ENCODE measurements around the gene TCP10L.
"Not testable (repeated sequence)": the region's sequence is repeated elsewhere in the genome, so short reads cannot be mapped to it uniquely, and the experiment has no call there.

Gene TCP10L

DNA sequence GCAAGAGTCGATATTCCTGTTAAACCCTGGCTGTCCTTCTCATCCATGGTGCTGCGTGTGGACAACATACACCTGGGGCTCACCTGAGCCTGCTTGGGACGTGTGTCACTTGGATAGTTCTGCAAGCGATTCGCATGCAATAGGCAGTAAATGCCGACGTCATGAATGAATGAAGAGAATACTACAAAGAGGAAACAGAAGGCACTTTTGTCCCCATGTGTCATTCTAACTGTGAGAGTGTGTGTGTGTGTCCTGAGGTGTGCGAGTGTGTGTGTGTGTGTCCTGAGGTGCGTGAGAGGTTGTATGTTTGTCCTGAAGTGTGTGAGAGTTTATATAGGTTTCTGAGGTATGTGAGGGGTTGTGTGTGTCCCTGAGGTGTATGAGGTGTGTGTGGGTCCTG lies 647 bp upstream of the TCP10L start:
- DNase-seq: no peak

DNA sequence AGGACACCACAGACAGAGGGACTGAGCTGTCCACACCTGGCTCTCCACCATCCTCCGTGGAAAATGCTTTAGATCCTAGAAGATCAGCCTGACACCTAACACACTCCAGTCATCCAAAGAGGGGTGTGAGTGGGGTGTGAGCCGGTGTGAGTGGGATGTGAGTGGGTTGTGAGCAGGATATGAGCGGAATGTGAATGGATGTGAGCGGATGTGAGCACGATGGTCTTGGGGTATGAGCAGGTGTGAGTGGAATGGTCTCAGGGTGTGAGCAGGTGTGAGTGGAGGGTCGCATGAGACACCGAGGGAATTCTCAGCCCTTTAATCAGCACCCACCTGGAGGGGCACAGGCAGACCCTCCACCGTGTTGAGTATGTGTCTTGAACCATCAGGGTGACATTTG lies 851 bp downstream of the TCP10L start:
- DNase-seq: no peak

DNA sequence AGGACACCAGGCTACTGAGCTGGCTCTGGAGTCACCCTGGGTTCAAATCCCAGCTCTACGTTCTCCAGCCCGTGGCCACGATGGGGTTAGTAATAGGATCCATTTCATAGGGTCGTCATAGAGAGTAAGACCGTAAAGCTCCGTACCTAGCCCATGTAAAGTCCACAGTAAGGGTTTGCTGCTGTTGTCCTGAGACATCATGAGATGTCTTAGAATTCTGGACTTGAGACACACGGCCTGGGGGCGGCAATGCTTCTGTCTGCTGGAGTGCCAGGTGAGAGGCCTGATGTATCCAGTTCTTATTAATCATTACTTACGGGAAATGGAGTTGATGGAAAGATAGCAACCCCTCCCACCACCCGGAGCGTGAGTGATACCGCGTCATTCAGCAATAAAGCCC lies 3.6 kb downstream of the TCP10L start:
- DNase-seq: no peak

DNA sequence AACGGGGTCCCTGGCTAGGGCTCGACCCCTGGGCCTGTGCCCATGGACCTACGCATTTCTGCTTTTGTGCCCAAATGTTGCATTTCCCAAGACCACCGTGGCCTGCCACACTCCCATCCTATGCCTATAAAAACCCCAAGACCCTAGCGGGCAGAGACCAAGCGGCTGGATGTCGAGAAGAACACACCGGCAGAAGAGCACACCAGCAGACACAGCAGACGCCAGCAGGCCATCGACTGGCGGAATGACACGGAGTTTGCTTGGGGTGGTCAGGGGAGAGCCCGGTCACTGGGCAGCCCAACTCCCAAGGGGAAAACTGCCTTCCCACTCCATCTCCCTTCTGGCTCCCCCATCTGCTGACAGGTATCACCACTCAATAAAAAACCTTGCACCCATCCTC lies 4.4 kb downstream of the TCP10L start:
- DNase-seq: no peak

DNA sequence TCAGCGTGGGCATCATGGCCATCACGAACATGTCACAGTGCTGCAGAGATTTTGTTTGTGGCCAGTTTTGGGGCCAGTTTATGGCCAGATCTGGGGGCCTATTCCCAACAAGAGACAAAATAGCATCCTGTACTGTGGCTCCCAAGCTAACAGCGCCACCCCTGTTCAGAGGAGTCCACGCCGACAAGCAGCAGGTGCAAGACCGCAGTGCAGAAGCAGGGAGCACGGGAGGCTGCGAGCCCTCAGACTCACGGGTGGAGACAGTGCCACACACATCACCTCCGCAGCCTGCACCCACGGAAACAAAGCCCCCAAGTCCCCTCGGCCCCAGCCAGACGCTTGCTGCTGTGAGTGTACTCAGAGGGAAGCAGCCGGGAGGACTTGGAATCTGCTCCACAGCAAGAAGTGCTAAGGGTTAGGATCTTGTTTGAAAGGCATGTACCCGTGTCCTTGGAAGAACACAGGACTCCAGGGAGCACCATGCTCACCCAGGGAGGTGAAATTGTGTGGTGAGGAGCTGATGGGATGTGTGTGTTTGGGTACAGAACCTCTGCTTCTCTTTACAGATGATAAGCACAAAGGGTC lies 7.1 kb downstream of the TCP10L start:
- DNase-seq: peak; percentile 14

DNA sequence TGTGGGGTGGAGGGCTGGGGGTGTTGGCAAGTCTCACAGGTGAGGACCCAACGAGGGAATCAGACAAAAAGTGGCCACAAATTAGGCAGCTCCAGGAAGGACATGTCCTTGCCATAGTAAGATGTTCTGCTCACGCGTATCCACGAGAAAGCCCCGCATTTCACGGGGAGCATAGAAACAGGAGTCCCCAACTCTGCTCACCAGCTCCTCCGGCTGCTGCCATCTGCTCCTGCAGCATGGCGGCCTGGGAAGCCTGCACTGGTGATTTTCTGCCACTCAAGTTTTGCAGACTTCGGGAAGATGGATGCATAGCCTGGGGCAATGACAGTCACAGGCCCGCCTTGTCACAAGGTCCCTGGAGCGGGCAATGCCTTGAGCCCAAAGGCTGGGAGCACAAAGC lies 9.3 kb downstream of the TCP10L start:
- DNase-seq: no peak

DNA sequence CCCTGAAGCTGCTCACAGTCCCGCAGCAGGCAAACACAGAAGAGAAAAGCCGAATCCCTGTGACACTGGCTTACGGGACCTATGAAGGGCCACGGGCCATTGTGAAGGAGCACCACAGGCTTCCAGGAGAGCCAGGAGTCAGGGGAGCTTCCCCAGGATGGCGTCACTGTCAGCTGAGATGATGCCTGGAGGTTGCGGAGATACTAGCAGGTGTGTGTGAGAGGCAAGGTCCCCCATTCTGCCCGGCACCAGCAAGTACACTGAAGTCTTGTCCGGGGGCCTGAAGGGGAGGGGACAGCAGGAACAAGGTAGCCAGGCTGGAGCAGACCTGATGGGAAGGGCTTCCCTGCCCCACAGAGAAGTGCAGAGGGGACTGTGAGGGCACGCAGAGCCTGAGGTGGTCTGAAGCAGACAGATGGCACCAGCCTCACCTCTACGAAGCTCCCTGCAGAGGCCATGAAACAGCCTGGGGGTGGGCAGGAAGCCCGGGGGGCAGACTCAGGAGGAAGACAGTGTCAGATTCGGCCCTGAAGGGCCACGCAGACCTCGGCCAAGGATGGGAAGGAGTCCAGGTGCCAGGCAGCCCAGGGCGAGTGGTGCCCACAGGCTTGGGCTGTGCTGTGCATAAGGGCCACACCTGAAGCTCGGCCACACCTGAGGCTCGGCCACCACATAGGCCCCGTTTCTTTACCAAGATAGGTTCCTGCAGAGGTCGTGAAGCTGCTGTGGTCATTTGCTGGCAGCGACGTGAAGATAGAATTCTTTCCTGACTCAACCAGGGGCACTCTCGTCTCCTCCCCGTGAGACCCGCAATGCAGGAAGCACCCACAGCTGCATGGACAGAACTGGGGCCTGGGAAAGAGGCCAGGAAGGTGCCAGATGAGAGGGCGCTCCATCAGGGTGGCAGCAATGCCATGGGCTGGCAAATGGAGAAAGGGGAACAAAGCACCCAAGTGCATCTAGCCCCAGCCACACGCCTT lies 10.1 kb downstream of the TCP10L start:
- no peak for DNase-seq

DNA sequence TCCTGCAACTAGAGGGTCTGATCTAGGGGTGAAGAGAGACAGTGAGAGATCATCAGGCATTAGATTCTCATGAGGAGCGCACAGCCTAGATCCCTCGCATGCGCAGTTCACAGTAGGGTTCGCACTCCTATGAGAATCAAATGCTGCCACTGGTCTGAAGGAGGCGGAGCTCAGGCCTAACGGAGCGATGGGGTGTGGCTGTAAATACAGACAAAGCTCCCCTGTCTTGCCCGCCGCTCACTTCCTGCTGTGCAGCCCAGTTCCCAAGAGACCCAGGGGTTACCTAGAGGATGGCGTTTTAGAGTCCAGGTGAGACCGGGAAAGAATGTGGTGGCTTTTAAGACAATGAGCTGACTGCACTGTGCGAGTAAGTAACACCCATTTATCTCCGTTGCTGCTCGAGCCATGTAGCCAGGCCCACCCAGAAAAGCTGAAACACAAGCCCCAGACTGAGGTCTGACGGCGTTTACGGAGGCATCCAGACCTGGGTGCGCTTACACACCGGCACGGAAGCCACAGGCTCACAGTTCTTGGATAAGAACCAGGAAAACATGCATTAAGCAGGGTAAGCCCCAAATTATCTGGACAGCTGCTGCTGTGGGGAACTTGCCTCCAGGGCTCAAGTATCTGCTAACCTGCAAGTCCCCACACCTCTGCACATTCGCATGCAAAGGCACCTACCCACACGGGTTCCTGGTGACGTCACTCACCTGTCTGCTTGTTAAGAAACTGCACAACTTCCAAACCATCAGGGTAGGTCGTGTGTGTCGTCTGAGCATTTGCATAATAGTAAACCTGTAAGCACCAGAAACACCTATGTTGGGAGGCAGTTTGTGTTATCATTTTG lies 12.5 kb downstream of the TCP10L start:
- DNase-seq: no peak

DNA sequence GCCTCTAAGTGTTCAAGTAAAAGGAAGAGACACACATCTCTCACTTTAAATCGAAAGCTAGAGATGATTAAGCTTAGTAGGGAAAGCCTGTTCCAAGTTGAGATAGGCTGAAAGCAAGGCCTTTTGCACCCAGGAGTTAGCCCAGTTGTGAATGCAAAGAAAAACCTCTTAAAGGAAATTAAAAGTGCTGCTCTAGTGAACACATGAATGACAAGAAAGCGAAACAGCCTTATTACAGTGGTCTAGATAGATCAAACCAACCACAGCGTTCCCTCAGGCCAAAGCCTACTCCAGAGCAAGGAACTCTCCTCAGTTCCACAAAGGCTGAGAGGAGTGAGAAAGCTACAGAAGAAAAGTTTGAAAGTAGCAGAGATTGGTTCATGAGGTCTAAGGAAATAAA lies 14.9 kb downstream of the TCP10L start:
- no peak for DNase-seq

DNA sequence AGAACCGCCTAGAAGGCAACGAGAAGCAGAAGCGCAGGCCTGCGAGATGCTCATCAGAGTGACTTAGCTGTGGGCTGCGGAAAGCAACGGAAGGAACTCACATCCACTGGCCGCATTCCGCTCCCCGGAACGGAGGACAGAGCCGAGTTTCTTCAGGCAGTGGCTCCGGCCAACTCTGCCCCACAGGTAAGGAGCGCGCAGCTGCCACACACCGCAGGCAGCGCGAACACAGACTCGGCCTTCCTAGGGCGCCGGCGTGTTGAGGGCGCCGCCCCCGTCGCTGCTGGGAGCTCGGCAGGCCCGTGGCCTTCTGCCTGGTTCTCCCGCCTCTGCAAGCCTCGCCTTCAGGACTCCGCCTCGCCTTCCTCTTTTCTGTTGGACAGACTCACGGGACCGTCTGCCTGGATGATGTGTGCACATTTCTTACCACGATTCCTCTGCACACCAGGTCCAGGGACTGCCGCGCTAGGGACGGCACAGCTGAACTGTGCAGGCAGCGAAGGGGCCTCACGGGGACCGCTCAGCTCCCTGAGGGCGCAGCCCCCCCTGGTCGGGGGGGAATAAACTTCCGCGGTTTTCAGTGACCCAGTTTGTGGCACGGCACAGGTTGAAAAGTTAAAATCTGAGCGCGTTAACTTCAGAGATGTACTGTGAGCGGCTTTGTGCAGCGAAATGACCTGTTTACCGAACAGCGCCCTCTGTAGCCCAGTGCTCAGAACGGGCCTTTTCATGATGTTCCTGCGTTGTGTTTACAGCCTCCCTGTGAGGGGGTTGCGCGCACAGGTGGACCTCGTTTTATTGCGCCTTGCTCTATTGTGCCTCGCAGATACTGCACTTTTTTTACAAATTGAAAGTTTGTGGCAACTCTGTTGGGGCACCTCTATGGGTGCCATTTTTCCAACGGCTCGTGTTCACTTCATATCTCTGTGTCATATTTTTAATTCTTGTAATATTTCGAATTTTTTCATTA lies 15.8 kb downstream of the TCP10L start:
- peak; percentile 82 for DNase-seq

DNA sequence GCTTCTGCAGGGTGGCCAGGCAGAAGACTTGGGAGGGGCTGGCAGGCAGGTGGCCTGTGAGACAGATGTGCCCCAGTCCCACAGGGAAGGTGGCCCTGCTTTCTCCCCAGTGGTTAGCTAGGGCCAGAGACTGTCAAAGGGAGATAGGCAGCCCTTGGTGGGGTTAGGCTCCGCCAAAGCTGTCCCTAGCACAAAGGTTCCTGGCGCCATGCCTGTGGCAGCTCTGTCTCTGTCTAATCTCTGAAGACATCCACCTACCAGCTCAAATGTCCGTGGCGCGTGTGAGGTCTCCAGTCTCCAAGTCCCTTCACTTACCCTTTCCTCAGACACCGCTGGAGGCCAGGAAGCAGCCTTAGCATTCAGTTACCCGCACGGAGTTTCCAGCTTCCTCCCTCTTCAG lies 17.7 kb downstream of the TCP10L start:
- no peak for DNase-seq

DNA sequence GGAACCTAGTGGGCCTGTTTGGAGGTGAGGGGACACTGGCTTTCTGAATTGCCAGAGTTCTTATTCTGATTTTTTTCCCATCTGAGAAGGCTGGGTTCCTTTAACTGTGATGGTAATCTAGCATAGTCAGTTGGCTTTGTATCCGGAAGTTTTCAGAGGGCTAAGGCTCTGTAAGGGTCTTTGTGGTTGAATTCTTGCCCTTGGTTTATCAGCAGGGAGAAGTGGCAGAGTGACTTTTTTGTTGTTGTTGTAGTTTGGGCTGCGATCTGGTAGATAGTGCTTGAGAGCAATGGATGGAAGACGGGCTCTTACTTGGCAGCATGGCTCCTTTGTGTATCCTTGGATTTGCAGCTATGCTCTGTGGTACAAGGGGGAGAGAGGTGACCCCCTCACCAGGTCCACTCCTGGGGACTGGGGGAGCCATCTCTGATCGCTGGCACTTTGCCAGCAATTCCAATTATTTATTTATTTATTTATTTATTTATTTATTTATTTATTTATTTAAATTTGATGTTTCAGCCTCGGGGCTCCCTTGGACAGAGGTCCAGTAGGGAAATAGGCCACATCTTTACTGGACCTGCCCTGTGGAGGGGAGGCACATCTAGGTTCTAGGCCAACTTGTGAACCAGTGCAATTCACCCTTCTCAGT lies 18.5 kb downstream of the TCP10L start:
- DNase-seq: no peak

DNA sequence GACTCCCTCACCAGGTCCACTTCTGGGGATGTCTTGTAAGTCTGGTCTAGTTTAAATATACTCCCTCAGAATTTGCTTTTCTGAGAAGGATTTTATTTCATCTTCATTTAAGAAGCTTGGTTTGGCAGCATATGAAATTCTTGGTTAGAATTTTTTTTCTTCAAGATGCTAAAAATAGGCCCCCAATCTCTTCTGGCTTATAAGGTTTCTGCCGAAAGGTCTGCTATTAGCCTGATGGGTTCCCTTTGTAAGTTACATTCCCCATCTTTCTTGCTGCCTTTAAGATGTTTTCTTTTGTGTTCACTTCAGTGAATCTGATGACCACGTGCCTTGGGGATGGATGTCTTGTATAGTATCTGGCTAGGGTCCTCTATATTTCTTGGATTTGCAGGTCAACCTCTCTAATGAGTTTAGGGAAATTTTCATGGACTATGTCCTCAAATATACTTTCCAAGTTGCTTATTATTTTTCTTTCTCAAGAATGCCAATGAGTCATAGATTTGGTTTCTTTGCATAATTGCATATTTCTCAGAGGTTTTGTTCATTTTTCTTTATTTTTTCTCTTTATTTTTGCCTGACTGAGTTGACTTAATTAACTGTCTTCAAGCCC lies 19.4 kb downstream of the TCP10L start:
- DNase-seq: no peak

DNA sequence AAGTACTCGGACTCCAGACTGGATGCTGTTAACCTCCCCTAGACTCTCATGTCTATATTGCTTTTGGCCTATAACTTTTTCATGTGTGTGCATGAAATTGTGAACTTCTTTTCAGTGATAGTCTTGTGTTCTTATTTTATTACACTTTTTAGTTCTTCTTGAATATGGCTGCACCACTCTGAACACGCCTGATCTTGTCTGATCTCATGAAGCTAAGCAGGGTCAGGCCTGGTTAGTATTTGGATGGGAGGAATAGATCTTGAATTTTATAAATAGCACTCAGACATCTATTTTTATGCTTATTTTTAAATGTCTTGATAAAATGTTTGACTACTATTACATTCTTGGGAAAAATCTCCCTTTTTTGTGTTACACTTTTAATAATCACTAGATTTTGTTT lies 22.4 kb downstream of the TCP10L start:
- no peak for DNase-seq

DNA sequence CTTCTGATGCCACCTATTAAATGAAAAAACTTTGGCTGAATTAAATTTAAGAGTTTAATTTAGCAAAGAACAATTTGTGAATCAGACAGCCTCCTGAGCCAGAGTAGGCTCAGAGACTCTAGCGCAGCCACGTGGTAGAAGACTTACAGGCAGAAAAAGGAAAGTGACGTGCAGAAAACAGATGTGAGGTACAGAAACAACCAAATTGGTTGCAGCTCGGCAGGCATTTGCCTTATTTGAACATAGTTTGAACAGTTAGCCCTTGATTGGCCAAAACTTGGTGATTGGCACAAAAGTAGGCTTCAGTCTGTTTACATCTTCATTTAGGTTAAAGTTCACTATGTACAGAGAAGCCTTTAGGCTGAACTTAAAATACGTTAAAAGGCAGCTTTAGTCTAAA lies 22.9 kb downstream of the TCP10L start:
- DNase-seq: no peak

DNA sequence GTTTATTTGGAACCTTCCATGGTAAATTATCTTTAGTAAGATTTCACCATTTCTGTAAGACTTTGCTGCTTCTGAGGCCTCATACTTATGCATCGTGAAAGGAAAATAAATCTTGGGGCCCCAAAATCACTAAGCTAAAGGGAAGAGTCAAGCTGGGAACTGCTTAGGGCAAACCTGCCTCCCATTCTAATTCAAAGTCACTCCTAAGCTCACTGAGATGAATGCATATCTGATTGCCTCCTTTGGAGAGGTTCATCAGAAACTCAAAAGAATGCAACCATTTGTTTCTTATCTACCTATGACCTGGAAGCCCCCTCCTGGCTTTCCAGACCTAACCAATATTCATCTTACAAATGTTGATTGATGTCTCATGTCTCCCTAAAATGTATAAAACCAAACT lies 23.8 kb downstream of the TCP10L start:
- DNase-seq: not testable (repeated sequence)

DNA sequence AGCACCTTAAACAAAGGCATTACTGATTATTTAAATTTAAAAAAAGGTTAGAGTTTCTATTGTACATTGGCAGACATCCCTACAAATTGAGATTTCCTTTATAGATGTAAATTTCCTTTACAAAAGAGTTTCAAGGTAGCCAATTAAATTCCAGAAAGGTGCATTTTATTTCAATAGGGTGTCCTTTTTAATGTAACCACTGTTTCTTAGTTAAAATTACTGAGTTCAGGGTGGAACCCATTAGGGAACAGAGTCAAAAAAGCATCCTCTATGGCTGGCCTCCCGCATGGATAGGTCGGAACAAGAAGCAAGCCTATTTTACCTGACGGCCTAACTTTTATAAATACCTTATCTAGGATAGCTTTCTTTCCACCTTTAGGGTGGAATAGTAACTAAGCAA lies 24.4 kb downstream of the TCP10L start:
- no peak for DNase-seq

DNA sequence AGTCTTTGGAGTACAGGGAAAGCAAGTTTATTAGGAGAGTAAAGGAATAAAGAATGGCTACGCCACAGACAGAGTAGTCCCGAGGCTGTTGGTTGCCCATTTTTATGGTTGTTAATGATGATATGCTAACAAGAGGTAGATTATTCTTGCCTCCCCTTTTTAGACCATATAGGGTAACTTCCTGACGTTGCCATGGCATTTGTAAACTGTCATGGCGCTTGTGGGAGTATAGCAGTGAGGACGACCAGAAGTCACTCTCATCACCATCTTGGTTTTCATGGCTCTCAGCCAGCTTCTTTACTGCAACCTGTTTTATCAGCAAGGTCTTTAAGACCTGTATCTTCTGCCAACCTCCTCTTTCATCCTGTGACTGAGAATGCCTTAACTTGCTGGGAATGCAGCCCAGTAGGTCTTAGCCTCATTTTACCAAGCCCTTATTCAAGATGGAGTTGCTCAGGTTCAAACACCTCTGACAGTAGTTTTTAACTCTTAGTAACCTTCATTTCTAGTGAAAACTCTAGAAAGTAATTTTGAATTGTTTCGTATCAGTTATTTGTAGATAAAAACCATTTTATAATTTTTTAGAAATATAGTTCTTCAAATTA lies 26.2 kb downstream of the TCP10L start:
- DNase-seq: no peak

DNA sequence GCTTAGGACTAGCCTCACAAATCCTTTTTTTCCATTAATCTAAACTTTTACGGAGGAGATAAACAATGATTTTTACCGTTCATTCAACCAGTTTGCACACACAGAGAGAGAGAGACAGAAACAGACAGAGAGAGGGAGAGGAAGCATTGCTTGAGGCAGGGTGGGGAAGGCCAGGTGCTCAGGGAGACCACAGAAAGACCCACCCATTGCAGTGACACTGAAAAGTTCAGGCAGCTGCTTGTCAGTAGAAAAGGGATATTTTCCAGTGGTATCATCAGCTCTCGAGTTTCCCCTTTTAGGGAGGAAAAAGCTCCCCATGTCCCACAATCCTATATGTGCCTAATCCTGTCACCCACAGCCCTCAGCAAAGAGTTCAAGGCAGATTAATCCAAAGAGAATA lies 27.2 kb downstream of the TCP10L start:
- no peak for DNase-seq

DNA sequence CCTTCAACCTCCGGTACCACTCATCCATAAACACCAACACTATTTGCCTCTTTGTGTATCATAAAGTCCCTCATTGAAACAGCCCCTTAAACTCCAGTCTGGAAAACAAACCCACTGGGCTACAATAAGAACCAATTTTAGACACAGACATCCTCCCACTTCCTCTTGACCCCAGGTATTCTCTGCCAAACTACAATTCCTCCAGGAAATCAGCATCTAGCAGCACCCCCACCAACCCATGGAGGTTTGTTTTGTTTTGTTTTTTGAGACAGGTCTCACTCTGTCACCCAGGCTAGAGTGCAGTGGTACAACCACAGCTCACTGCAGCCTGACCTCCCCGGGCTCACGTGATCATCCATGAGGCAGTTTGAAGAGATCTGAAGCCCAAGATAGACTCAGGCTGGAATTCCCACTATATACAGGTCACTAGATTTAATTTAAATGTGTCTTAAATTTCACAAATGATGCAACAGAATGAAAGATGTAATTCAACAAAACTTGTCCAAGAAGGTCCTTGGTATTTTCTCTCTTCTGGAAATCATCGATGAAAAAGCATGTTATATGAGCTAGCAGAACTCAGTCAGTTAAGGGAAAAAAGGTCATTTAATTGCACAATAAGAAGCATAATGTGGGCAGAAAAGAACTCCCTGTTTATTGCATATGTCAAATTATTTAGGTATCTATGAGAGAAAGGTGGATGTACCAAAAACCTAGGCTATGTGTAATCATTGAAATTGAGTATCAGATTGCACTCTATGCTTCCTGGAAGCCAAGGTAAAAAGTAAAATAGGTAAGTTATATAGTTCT lies 30.3 kb downstream of the TCP10L start:
- no peak for DNase-seq
